H1 (cell line): ENCODE measurements around the gene KRTAP10-7. TPM values are rescaled to one million over a fixed set of nuclear protein-coding genes. Genes with fewer than 3 reads are reported as not detected.

Experiments used
- ASH2L ChIP-seq: fragments of 200-600, 300-600 bp; sonication (generic); IDR thresholded peaks from one replicate; pipeline ENCODE4 v1.7.1; 2017; ENCODE audit warnings: low read length
- ATF2 ChIP-seq: IDR thresholded peaks from 2 replicates; pipeline ENCODE4 v1.6.1; 2012; ENCODE audit warnings: low read length, inconsistent platforms
- KDM4A ChIP-seq: IDR thresholded peaks from one replicate; pipeline ENCODE4 v1.7.1; 2012; ENCODE audit warnings: low read depth, mild to moderate bottlenecking, moderate library complexity, low read length, inconsistent platforms; ENCODE audit not compliant: severe bottlenecking
- KDM5A ChIP-seq: fragments of 200-600 bp; IDR thresholded peaks from 2 replicates; pipeline ENCODE4 v1.7.1; 2012; ENCODE audit warnings: mild to moderate bottlenecking, low read length, inconsistent platforms, mixed read lengths
- NRF1 ChIP-seq: IDR thresholded peaks from 2 replicates; pipeline ENCODE4 v1.6.1; 2011; ENCODE audit warnings: mild to moderate bottlenecking, low read depth, low read length, improper control_type of control experiment
- RAD21 ChIP-seq, 2 experiments: IDR thresholded peaks in 1 of 2; conservative IDR thresholded peaks in 1 of 2; 2 replicates each; pipeline ENCODE4 v1.6.1; 2011; ENCODE audit warnings: low read depth in 2 of 2, low read length in 2 of 2, improper control_type of control experiment in 1 of 2, inconsistent platforms in 1 of 2, mild to moderate bottlenecking in 1 of 2, moderate library complexity in 1 of 2
- SRF ChIP-seq: IDR thresholded peaks from 2 replicates; pipeline ENCODE4 v1.6.1; 2011; ENCODE audit warnings: mild to moderate bottlenecking, low read depth, low read length, moderate library complexity
- SUZ12 ChIP-seq: fragments of 200-600 bp; sonication (generic); IDR thresholded peaks from 2 replicates; pipeline ENCODE4 v1.6.1; 2012; ENCODE audit warnings: mild to moderate bottlenecking, inconsistent platforms, low read length, moderate library complexity, mixed read lengths
- USF2 ChIP-seq: IDR thresholded peaks from 2 replicates; pipeline ENCODE4 v1.6.1; 2011; ENCODE audit warnings: low read length, improper control_type of control experiment
- polyA plus RNA-seq, 7 experiments: library from polyadenylated mRNA; depleted of rRNA in 3 of 7; stranded (reverse) in 5 of 7; unstranded in 2 of 7; fragments of >200 nt in 5 of 7; fragments of 200-250 nt in 2 of 7; gene quantifications; 1 replicate in 5 of 7; 2 replicates in 1 of 7; 4 replicates in 1 of 7; pipeline versions ENCODE4 v1.2.1 to v1.2.3, GENCODE V29; 2011 to 2013; ENCODE audit warnings: missing spikeins in 2 of 7, mixed read lengths in 2 of 7
- total RNA-seq: library from RNA; stranded (reverse); fragmentation: NEBNext Ultra II Directional; extraction: Animal tissue kit (Norgen Biotek cat#: 25700); gene quantifications from 2 replicates; pipeline ENCODE4 v1.2.1, GENCODE V29; 2021

KRTAP10-7 gene
- total and polyA plus RNA-seq, 2 of the 8 experiments (the other 6 are each of a cell fraction or from before 2014, with no cell fraction given) = not detected

GRCh38 chr21:44571844-44572782 is 28.3 kb upstream of the KRTAP10-7 start (continued):
- TF ChIP-seq ATF2 (no peak), RAD21 (IDR thresholded peaks at IDR 0.05 in 1 of 2, conservative IDR thresholded peaks at IDR 0.05 in 1 of 2; ENCODE audit: low read depth in 2 of 2, low read length in 2 of 2) (no peak), NRF1 (no peak), KDM4A (no peak), SUZ12 (no peak), ASH2L (no peak), SRF (no peak), USF2 (no peak), KDM5A (no peak)
